ENCODE measurements around the gene ST3GAL6.

Gene ST3GAL6

DNA sequence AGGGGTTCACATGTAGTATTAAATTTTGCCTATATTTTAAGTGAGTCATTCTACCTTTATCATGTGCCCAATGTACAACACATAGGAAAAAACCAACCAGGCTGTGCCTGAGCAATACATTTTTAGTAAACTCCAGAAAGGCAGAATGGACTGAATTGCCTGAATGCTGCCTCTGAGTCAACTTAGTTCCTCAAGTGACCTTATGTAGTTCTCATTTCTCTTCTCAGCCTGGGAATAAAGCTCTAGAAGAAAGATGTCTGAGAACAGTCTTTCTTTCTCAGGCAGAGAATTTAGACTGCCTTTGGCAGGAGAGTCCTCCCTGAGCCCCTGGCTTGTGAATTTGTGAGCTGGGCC is 13.0 kb downstream of the ST3GAL6 start:
- no peak for DNase-seq (ENCODE audit: low read depth in 2 of 2)

DNA sequence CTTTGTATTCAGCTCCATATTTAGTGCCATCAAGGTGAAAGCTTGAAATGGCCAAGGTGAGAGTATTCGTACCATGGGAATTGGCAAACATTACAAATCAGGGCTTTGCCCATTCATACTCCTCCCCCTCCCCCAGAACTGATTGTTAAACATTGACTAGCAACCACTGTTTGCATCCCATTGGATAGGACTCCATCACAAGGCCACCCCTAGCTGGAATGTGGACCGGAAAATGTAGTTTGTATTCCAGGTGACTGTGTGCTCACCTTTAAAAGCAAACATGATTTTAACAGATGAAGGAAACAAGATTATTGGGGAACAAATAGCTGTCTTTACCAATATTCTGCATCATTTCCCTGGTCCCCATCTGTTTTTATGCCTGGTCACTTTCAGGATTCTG is 14.1 kb downstream of the ST3GAL6 start:
- DNase-seq (ENCODE audit: low read depth in 2 of 2): no peak

DNA sequence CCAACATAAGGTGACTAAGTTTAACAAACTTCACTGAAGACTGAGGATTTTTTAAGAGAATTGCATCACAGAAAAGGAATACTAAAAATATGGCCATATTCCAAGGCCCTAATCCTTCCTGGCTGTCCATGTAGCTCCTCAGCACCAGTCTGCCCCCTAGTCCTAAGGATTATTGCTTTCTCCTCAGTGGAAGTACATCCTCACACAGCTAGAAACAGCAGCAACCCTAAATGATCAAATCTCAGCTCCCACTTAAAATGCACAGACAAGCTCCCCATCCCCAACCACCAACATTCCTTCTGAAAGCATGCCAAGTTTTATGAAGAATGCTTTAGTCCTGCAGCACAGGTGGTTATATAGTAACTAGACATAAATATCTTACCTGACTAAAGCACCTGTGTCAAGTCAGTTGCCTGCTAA is 14.7 kb downstream of the ST3GAL6 start:
- no peak for DNase-seq (ENCODE audit: low read depth in 2 of 2)

GRCh38 chr3:98778383-98778782 is 15.2 kb downstream of the ST3GAL6 start:
- no peak for DNase-seq (ENCODE audit: low read depth in 2 of 2)

GRCh38 chr3:98778852-98779413 is 15.8 kb downstream of the ST3GAL6 start:
- DNase-seq (ENCODE audit: low read depth in 2 of 2): no peak

DNA sequence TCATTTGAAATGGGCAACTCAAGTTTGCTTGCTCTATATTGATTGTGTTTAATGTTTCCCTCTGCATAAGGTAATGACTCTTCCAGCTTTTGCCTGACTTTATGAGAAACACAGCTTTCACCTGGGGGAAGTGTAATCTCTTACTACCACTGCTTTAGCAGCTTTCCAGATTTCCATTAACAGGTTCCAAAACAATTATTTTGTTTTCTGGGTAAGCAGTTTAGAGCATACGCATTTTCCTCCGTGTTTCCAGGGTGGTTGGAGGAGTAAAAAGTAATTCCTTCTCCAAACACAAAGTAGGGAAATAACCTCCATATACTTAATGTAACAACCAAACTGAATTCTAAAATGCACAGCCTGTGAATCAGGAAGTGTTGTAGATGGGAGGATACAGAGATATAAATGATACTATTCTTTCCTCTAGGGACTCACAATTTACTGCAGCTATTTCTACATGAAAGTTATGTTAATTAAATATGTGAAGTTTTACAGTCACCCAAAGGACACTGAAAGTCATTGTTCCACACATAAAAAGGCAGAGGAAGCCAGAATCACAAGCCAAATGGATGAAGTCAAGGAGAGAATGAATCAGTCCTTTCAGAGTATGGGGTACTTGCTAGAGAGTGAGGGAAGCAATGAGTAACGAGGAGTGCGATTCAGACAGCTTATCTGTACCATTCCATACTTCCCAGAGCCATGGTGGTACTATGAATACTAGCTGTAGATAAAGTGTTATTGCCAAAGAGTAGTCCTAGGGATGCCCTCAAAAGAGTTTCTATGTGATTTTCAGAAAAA is 16.6 kb downstream of the ST3GAL6 start:
- no peak for DNase-seq (ENCODE audit: low read depth in 2 of 2)

GRCh38 chr3:98780343-98780742 is 17.2 kb downstream of the ST3GAL6 start:
- no peak for DNase-seq (ENCODE audit: low read depth in 2 of 2)

DNA sequence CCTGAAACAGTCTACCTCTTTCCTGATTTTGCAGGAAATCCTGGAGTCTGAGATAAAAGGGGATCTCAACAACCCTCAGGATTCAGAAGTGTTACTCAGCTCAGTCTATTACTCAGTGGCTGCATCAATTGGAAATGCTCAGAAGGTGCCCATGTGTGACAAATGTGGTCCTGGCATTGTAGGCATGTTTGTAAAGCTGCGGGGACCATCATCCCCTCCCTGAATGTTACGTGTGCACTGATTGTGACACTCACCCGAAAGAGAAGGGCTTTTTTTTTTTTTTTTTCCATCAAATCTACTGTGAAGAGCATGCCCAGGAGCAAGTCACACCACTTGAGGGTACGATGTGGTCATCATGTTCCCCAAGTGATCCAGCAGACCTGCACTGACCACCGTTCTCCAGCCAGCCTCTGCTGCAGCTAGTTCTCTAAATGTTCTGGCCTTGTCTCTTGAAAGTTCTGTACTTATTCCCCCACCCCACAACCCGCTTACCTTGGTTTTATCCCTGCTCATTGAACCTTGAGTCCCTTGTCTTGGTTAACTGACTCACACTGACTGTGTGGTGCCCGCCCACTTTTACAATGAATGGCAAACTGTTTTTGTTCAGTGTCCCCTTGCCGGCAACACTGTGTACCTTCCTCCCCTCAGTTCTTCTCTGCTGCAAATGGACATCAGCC is 19.8 kb downstream of the ST3GAL6 start:
- DNase-seq (ENCODE audit: low read depth in 2 of 2): no peak

GRCh38 chr3:98784042-98784441 is 20.9 kb downstream of the ST3GAL6 start:
- DNase-seq (ENCODE audit: low read depth in 2 of 2): no peak

GRCh38 chr3:98784666-98785600 is 21.8 kb downstream of the ST3GAL6 start:
- DNase-seq (ENCODE audit: low read depth in 2 of 2): no peak

- no peak for DNase-seq (ENCODE audit: low read depth in 2 of 2)
These were observed 23.3 kb downstream of the ST3GAL6 start for GRCh38 chr3:98786364-98787006.

DNA sequence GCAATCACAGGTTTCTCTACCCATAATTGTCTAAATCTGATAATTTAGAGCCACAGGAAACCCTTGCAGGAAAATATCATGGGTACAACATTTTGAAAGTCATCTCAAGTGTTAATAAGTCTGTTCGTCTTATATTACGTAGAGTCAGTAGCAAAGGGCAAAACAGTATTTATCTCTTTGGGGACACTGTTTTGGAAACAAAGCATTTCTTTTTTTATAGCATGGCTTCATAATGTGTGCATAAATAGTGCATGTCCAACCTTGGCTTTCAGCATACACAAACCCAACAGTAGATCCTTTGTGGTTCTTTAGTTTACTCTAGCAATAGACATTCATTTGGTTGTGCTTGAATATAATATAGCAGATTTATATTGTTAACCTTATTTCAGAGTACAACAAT is 24.0 kb downstream of the ST3GAL6 start:
- no peak for DNase-seq (ENCODE audit: low read depth in 2 of 2)

DNA sequence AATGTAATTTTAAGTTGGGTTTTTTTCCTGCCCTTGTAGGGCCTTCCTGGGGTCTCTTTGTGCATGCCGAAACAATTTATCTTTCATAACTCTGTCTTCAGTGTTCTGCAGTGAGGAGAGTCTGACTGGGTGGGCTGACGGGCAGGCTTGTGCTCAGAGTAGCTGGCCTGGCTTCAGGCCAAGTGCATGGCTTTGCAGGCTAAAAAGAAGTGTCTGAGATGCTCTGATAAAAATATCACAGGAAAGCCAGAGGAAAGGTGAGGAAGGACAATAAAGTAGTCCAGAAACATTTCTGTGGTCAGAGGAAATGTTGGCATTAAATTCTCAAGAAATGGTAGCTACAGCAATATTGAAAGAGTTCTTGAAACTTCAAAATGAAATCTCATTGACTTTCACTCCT is 25.5 kb downstream of the ST3GAL6 start:
- no peak for DNase-seq (ENCODE audit: low read depth in 2 of 2)

GRCh38 chr3:98791341-98792325 is 28.5 kb downstream of the ST3GAL6 start:
- DNase-seq (ENCODE audit: low read depth in 2 of 2): no peak

DNA sequence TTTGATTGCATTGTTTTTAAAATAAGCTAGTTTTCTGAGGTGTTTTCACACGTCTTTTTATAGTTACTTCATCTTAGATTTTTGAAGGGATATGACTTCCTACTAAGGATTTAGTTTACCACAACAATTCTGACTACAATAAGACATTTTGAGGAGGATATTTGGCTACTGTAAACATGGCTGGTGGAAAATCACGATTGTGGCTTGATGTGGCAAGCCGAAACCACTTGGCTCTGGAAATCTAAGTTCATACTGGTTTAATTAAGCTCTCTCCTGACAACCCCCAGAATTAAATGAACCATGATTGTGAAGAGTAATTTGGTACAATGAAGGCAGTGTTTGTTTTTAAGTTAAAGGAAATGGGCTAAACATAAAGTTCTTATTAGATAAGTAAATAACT is 30.8 kb downstream of the ST3GAL6 start:
- no peak for DNase-seq (ENCODE audit: low read depth in 2 of 2)

- no peak for DNase-seq (ENCODE audit: low read depth in 2 of 2)
These were observed 33.2 kb downstream of the ST3GAL6 start for GRCh38 chr3:98796334-98796733.

DNA sequence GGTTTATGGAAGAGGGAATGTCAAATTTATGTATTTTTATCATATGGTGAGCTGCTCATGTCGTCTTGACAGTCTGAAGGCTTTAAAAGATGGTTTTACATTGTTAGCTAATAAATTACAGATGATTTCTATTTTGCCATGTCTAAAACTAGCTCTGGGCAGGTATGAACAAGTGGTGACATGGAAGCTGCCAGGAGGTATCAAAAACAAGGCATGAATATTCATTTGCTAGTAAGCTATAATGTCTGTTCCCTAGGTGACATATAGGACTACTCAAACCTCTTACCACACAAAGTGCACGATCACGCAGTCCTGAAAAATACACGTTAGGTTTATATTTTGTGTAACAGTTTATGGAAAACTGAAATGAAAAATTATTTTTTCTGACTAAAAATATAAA is 34.8 kb downstream of the ST3GAL6 start:
- no peak for DNase-seq (ENCODE audit: low read depth in 2 of 2)

DNA sequence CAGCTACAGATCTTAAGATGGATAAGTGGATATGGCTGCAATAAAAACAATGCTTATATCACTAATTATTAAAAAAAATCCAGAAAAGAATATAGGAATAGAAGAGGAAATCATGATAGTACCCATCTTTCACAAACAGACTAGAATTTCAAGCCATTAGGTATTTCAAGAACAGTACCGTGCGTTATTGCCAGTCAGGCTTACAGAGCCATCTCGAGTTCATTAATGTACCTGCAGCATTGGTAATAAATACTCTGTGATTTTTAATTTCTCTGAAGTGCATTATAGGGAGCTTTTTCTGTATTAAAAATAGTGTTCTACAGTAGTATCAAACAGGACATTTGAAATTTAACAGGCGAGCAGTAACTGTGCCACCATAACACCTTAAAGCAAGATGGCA is 35.7 kb downstream of the ST3GAL6 start:
- no peak for DNase-seq (ENCODE audit: low read depth in 2 of 2)

DNA sequence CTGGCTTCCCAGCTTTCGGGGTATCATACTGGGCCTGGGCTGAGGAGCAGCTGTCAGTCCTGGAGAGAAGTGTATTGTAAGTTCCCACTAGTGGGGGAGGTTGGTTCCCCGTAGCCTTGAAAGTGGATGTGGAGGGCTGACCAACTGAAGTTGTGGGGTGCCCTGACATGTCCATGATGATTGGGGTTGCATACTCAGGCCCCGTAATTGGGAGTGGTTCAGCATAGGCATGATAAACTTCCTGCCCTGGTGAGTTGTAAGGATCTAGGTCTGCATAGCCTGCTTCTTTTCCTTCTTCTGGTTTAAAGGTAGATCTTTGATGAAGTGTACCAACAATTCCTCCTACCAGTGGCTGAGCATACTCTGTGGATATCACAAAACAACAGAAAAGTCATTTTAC is 36.3 kb downstream of the ST3GAL6 start:
- DNase-seq (ENCODE audit: low read depth in 2 of 2): no peak

GRCh38 chr3:98800401-98800800 is 37.3 kb downstream of the ST3GAL6 start:
- no peak for DNase-seq (ENCODE audit: low read depth in 2 of 2)
